ENCODE results near the gene RPS15.

DNA sequence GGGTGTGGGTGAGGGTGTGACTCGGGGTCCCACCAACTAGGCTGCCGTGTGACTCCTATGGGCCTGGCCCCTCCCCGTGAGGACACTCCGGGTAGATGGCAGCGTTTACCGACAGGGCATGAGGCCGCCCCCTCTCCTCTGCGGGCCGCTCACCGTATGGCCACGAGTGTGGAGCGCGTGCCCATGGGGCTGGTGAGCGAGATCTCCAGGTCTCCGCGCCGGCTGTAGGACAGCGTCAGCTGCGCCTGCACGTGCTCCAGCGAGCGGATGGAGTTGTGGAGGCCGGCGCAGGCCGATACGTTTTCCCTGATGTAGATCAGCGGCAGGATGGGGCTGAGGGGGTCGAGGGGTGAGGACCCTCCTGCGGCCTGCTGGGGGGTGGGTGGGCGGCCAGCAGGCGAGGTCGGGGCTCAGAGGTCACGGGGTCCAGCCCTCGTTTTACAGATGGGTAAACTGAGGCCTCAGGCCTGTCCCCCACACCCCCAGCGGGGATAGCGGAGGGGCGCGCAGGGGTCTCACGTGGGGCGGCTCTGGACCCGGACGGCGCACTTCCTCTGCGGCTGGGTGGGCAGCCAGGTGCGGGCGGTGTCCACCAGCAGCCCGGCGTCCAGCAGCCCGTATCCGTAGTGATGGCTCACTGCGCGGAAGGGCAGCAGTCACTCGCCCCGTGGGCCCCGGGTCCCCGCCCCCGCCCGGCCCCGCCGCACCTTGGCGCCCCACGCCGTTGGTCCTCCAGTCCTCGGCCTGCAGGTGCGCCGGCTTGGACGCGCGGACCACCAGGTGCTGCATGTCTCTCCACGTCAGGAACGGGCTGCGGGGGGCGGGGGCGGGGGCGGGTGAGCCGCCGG, 45.2 kb downstream of the RPS15 start:
- TF ChIP-seq, protein P1, sequence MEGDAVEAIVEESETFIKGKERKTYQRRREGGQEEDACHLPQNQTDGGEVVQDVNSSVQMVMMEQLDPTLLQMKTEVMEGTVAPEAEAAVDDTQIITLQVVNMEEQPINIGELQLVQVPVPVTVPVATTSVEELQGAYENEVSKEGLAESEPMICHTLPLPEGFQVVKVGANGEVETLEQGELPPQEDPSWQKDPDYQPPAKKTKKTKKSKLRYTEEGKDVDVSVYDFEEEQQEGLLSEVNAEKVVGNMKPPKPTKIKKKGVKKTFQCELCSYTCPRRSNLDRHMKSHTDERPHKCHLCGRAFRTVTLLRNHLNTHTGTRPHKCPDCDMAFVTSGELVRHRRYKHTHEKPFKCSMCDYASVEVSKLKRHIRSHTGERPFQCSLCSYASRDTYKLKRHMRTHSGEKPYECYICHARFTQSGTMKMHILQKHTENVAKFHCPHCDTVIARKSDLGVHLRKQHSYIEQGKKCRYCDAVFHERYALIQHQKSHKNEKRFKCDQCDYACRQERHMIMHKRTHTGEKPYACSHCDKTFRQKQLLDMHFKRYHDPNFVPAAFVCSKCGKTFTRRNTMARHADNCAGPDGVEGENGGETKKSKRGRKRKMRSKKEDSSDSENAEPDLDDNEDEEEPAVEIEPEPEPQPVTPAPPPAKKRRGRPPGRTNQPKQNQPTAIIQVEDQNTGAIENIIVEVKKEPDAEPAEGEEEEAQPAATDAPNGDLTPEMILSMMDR (IDR thresholded peaks at IDR 0.05): no peak
- TF ChIP-seq POLR2A (IDR thresholded peaks at IDR 0.05): no peak
